C4-2B (cell line): ENCODE results near the gene GRB10.

Source experiments
- ZFX ChIP-seq: fragments of 450-650 bp; IDR thresholded peaks from 2 replicates; pipeline ENCODE4 v1.6.1; 2017
- TF ChIP-seq, protein P1 (sequence below): fragments of 450-650 bp; conservative IDR thresholded peaks from 2 replicates; pipeline ENCODE4 v1.5.1; 2017; ENCODE audit warnings: mild to moderate bottlenecking

DNA sequence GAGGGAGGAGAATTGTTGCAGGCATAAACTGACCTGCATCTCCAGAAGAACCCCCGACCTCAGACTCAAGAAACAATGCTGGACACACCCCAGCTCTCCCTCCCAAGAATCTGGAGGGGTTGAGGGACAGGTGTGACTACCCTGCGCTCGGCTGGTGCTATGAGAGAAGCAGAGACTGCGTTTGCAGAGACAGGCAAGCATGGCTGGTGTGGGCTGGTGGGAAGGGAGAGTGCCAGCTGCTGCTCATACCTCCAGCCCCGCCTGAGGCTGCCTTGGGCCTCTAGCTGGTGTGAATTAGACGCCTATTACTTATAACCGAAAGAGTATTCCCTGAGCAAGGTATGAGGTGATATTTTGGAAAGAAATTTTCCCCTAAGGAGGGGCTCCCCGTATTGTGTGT lies 169.2 kb downstream of the GRB10 start:
- TF ChIP-seq, protein P1, sequence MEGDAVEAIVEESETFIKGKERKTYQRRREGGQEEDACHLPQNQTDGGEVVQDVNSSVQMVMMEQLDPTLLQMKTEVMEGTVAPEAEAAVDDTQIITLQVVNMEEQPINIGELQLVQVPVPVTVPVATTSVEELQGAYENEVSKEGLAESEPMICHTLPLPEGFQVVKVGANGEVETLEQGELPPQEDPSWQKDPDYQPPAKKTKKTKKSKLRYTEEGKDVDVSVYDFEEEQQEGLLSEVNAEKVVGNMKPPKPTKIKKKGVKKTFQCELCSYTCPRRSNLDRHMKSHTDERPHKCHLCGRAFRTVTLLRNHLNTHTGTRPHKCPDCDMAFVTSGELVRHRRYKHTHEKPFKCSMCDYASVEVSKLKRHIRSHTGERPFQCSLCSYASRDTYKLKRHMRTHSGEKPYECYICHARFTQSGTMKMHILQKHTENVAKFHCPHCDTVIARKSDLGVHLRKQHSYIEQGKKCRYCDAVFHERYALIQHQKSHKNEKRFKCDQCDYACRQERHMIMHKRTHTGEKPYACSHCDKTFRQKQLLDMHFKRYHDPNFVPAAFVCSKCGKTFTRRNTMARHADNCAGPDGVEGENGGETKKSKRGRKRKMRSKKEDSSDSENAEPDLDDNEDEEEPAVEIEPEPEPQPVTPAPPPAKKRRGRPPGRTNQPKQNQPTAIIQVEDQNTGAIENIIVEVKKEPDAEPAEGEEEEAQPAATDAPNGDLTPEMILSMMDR, result no peak
- no peak for TF ChIP-seq ZFX
